Measurements from ENCODE around the gene NTM.

NTM gene

GRCh38 chr11:132035228-132035627 lies 664.8 kb downstream of the NTM start:
- TF ChIP-seq ARNT (IDR thresholded peaks at IDR 0.05) (no peak), ZNF384 (IDR thresholded peaks at IDR 0.05) (no peak), NFRKB (IDR thresholded peaks at IDR 0.05) (no peak), SUZ12 (IDR thresholded peaks at IDR 0.05) (no peak), FOXK2 (IDR thresholded peaks at IDR 0.05) (no peak), PKNOX1 (IDR thresholded peaks at IDR 0.05) (no peak), FOXA1 (IDR thresholded peaks at IDR 0.05) (no peak), BHLHE40 (IDR thresholded peaks at IDR 0.05; ENCODE audit: borderline replicate concordance) (no peak), LEF1 (IDR thresholded peaks at IDR 0.05; ENCODE audit: borderline replicate concordance) (no peak), FOXM1 (IDR thresholded peaks at IDR 0.05; ENCODE audit: borderline replicate concordance) (no peak), CTBP1 (IDR thresholded peaks at IDR 0.05; ENCODE audit: borderline replicate concordance) (no peak)
- no peak for DNase-seq (ENCODE audit: extremely low spot score)
- ChIA-PET CTCF (no interaction called here), POLR2A (no interaction called here)

- ChIA-PET CTCF (no interaction called here), POLR2A (no interaction called here)
- DNase-seq (ENCODE audit: extremely low spot score), result no peak
- TF ChIP-seq L3MBTL2 (conservative IDR thresholded peaks at IDR 0.05) (no peak), ZNF384 (IDR thresholded peaks at IDR 0.05) (no peak), FOXM1 (IDR thresholded peaks at IDR 0.05; ENCODE audit: borderline replicate concordance) (no peak), NFRKB (IDR thresholded peaks at IDR 0.05) (no peak), PKNOX1 (IDR thresholded peaks at IDR 0.05) (no peak), FOXA1 (IDR thresholded peaks at IDR 0.05) (no peak), LEF1 (IDR thresholded peaks at IDR 0.05; ENCODE audit: borderline replicate concordance) (no peak), CTBP1 (IDR thresholded peaks at IDR 0.05; ENCODE audit: borderline replicate concordance) (no peak), FOXK2 (IDR thresholded peaks at IDR 0.05) (no peak)
Measured at GRCh38 chr11:132035766-132036165, 665.4 kb downstream of the NTM start.

GRCh38 chr11:132036220-132036619 lies 665.8 kb downstream of the NTM start:
- no peak for DNase-seq (ENCODE audit: extremely low spot score)
- no peak for TF ChIP-seq FOXM1 (IDR thresholded peaks at IDR 0.05; ENCODE audit: borderline replicate concordance)
- no peak for TF ChIP-seq HDGF (IDR thresholded peaks at IDR 0.05; ENCODE audit: borderline replicate concordance)
- no peak for TF ChIP-seq ZNF384 (IDR thresholded peaks at IDR 0.05)
- POLR2A ChIA-PET, result no interaction called here
- CTCF ChIA-PET, result no interaction called here

- no peak for TF ChIP-seq ELF4 (IDR thresholded peaks at IDR 0.05)
- TF ChIP-seq SP1 (IDR thresholded peaks at IDR 0.05), result no peak
- TF ChIP-seq TARDBP (IDR thresholded peaks at IDR 0.05), result no peak
- no peak for TF ChIP-seq ZNF384 (IDR thresholded peaks at IDR 0.05)
- TF ChIP-seq L3MBTL2 (conservative IDR thresholded peaks at IDR 0.05), result no peak
- no peak for TF ChIP-seq SUZ12 (IDR thresholded peaks at IDR 0.05)
- TF ChIP-seq FOXM1 (IDR thresholded peaks at IDR 0.05; ENCODE audit: borderline replicate concordance), result no peak
- TF ChIP-seq FOXK2 (IDR thresholded peaks at IDR 0.05), result no peak
- TF ChIP-seq FOXA1 (IDR thresholded peaks at IDR 0.05), result no peak
- DNase-seq (ENCODE audit: extremely low spot score), result no peak
- ChIA-PET POLR2A (no interaction called here), CTCF (no interaction called here)
Measured at GRCh38 chr11:132036746-132037466, 666.5 kb downstream of the NTM start.

- ChIA-PET CTCF (interaction anchor here (0.8 kb wide), 1 partner anchor 143 kb away, joined by 3 read pairs; no protein-coding TSS in a partner anchor), POLR2A (no interaction called here)
- TF ChIP-seq NFRKB (IDR thresholded peaks at IDR 0.05), result no peak
- no peak for TF ChIP-seq ZNF384 (IDR thresholded peaks at IDR 0.05)
- no peak for TF ChIP-seq ELF4 (IDR thresholded peaks at IDR 0.05)
- TF ChIP-seq TARDBP (IDR thresholded peaks at IDR 0.05), result no peak
- TF ChIP-seq L3MBTL2 (conservative IDR thresholded peaks at IDR 0.05), result no peak
- no peak for TF ChIP-seq PKNOX1 (IDR thresholded peaks at IDR 0.05)
- TF ChIP-seq LEF1 (IDR thresholded peaks at IDR 0.05; ENCODE audit: borderline replicate concordance), result no peak
- no peak for TF ChIP-seq CTBP1 (IDR thresholded peaks at IDR 0.05; ENCODE audit: borderline replicate concordance)
- no peak for TF ChIP-seq ARNT (IDR thresholded peaks at IDR 0.05)
- no peak for TF ChIP-seq FOXK2 (IDR thresholded peaks at IDR 0.05)
- no peak for TF ChIP-seq FOXA1 (IDR thresholded peaks at IDR 0.05)
- TF ChIP-seq FOXM1 (IDR thresholded peaks at IDR 0.05; ENCODE audit: borderline replicate concordance), result no peak
- no peak for TF ChIP-seq SP1 (IDR thresholded peaks at IDR 0.05)
- TF ChIP-seq BHLHE40 (IDR thresholded peaks at IDR 0.05; ENCODE audit: borderline replicate concordance), result no peak
- TF ChIP-seq HDGF (IDR thresholded peaks at IDR 0.05; ENCODE audit: borderline replicate concordance), result no peak
- no peak for TF ChIP-seq SUZ12 (IDR thresholded peaks at IDR 0.05)
- no peak for DNase-seq (ENCODE audit: extremely low spot score)
Measured at GRCh38 chr11:132037467-132037862, 667.0 kb downstream of the NTM start.

GRCh38 chr11:132037956-132038355 lies 667.5 kb downstream of the NTM start:
- CTCF ChIA-PET, result interaction anchor here (0.8 kb wide), 1 partner anchor 144 kb away, joined by 3 read pairs; no protein-coding TSS in a partner anchor

More at GRCh38 chr11:132037956-132038355, 667.5 kb downstream of the NTM start:
- POLR2A ChIA-PET, result no interaction called here
- no peak for TF ChIP-seq FOXA1 (IDR thresholded peaks at IDR 0.05)
- no peak for TF ChIP-seq LEF1 (IDR thresholded peaks at IDR 0.05; ENCODE audit: borderline replicate concordance)
- TF ChIP-seq FOXM1 (IDR thresholded peaks at IDR 0.05; ENCODE audit: borderline replicate concordance), result no peak
- no peak for TF ChIP-seq L3MBTL2 (conservative IDR thresholded peaks at IDR 0.05)
- no peak for TF ChIP-seq FOXK2 (IDR thresholded peaks at IDR 0.05)
- TF ChIP-seq NFRKB (IDR thresholded peaks at IDR 0.05), result no peak
- no peak for TF ChIP-seq ARNT (IDR thresholded peaks at IDR 0.05)
- TF ChIP-seq SUZ12 (IDR thresholded peaks at IDR 0.05), result no peak
- no peak for TF ChIP-seq SP1 (IDR thresholded peaks at IDR 0.05)
- no peak for TF ChIP-seq CTBP1 (IDR thresholded peaks at IDR 0.05; ENCODE audit: borderline replicate concordance)
- no peak for TF ChIP-seq ELF4 (IDR thresholded peaks at IDR 0.05)
- TF ChIP-seq BHLHE40 (IDR thresholded peaks at IDR 0.05; ENCODE audit: borderline replicate concordance), result no peak
- TF ChIP-seq ZNF384 (IDR thresholded peaks at IDR 0.05), result no peak
- TF ChIP-seq PKNOX1 (IDR thresholded peaks at IDR 0.05), result no peak
- no peak for TF ChIP-seq HDGF (IDR thresholded peaks at IDR 0.05; ENCODE audit: borderline replicate concordance)
- TF ChIP-seq TARDBP (IDR thresholded peaks at IDR 0.05), result no peak
- no peak for DNase-seq (ENCODE audit: extremely low spot score)
